ENCODE results near the gene ANO6.
"Not testable (repeated sequence)": the region's sequence is repeated elsewhere in the genome, so short reads cannot be mapped to it uniquely, and the experiment has no call there.

The ANO6 gene

DNA sequence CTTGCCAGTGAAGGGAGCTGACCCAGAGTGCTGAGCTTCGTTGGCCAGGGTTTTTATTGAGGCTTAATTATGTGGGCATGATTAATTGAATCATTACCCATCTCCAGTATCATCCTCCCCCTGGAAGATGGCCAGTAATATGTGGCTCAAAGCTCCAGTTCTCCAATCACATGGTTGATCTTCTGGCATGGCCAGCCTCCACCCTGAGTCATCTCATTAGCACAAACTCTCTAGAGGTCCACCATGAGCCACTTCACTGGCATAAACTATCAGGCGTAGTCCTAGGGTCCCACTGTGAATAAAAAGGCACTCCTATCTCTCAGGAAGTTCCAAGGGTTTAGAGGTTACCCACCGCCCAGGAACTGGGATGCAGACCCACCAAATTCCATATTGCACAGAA lies 135.0 kb downstream of the ANO6 start:
- DNase-seq (ENCODE audit: low spot score) = no peak

DNA sequence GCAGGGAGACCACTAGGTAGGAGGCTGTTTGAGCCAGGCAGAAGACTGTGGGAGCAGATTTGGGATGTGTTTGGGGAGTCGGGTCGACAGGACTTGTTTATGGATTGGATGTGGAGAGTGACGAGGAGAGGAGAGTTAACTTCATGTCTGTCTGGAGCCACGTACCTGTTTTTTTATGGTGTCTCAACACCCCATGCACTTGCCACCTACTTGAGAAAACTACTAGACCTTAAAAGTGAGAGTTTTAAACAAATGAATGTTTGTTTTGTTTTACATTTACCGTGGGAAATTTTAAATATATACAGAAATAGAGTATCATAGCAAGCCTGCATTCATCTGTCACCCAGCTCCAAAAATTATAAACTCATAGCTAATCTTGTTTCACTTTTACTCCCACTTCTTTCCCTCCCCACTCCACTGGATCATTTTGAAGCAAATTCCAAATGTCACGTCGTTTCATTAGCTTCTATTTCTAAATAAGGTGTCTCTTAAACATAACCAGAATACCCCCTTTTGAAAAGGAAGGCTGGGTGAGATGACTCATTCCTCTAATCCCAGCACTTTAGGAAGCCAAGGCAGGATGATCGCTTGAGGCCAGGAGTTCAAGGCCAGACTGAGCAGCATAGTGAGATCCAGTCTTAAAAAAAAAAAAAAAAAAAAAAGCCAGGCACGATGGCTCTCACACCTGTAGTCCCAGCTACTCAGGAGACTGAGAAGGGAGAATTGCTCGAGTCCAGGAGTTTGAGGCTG lies 136.2 kb downstream of the ANO6 start:
- DNase-seq (ENCODE audit: low spot score) = no peak

DNA sequence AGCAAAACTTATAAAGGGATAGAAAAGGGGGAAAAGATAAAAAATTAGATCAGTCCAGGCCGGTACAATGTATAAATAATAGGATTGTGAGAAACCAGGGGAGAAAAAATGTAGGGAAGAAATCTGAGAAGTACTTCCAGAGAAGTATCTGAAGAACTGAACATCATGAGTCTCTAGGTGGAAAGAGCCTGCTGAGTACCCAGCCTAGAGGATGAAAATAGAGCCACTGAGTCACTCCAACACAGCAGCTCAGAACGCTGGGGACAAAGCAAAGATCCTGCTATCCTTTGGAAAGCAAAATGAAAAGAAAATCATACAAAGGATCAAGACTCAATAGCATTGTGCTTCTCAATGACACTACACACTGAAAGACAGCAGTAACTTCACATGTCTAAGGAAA lies 138.0 kb downstream of the ANO6 start:
- DNase-seq (ENCODE audit: low spot score) = no peak

DNA sequence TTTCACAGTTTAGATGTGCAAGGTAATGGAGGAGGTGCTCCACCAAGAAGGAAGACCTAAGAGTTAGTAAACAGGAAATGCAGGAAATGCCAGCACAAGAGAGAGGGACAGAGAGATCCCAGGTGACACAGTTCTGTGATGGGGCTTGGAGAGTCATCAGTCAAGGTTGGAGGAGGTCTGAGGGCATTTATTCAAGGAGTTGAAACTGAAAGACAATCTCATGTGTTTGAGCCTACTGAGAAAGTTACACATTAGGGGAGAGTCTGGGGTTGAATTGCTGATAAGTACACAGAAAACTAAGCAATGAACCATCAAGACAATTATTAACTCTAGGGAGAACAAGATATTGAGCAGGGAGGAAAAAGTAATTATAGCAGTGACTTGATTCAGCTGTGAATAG lies 138.5 kb downstream of the ANO6 start:
- DNase-seq (ENCODE audit: low spot score) = no peak

DNA sequence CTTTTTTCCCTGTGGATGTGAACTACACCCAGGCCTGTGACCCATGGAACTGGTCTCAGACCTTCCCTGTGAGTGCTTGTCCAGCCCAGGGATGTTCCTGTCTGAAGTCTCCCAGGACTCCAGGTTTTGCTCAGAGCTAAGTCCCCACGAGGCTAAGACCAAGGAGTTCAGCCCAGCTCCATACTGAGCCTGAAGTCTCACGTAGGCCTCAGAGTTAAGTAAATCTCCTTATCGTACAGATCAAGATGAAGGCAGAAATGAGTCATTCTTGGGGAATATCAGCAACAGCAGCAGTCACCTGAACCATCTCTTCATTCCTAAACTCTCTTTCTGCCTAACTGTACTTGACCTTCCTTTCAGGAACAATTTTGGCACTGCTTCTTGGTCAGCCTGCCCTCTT lies 139.8 kb downstream of the ANO6 start:
- DNase-seq (ENCODE audit: low spot score) = no peak

DNA sequence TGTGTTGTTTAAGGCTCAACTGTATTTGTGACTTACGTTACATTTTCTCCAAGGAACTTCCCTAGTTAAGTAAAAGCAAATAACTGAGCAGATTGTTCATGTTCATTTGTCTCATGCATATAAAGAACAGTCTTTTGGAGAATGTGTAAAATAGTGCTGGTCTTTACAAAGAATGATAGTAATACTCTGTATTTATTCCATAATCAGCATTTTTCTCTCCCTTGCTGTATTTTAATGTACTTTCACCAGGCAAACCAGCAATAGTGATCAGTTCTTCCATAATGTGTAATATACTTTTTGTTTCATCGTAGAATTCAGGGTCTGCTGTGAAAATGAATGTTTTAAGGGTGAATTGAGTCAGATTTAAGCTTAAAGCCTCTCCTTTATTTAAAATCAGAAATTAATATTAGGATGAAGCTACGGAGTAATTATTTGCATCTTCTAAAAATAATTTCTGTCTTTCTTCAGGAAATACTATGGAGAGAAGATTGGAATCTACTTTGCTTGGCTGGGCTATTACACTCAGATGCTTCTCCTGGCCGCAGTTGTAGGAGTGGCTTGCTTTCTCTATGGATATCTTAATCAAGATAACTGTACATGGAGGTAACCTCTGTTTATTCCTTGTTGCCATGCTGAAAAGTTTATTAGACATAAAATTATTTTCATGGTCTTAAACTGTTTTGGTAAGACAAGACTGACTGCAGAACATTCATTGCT lies 141.1 kb downstream of the ANO6 start:
- DNase-seq (ENCODE audit: low spot score) = no peak

DNA sequence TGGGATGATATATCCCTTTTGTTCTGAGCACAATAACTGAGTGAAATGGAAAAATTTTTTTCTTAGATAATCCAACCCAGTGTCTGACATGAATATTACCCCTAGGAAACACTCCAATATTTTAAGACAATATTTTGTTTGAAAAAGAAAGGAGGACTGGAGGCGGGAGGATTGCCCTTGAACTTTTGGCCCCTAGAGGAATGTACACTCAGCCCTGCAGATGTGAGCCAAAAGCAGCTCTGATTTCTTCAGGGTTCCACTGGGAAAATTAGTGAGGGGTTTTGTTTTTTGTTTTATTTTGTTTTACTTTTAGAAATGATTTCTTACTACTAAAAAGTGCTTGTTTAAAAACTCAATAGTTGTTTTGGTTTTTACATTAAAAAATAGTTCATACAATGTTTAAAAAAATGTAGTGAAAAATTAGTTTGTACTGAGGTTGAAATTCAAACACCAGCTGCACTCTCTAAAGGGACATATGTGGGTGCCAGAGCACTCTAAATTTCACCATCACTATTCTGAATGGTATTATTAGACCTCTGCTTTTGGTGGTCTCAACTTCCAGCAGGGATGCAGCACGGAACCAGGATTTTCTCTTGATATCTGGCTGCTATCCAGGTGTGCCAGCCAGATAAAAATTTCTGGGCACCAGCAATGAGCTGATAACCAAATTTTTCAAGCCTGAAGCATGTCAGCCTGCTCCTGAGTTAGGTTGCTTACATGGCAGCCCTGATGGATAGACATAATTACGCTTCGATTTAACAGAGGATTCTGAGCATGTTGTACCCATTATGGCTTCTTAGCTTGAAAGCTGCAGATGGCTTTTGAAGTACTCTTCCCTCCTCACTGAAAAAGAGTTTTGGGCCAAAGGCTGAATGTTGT lies 141.9 kb downstream of the ANO6 start:
- DNase-seq (ENCODE audit: low spot score) = no peak

DNA sequence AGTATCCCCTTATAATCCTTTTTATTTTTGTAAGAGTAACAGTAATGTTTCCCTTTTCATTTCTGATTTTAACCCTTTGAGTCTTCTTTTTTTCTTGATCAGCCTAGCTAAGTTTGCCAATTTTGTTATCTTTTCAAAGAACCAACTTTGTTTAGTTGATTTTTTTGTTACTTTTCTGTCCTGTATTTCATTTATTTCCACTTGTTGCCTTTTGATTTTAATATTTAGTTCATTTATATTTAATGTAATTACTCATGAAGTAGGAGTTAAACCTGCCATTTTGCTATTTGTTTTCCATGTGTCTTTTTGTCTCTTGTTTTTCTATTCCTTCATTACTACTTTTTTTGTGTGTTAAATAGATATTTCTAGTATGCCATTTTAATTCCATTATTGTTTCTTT lies 146.4 kb downstream of the ANO6 start:
- DNase-seq (ENCODE audit: low spot score) = no peak

DNA sequence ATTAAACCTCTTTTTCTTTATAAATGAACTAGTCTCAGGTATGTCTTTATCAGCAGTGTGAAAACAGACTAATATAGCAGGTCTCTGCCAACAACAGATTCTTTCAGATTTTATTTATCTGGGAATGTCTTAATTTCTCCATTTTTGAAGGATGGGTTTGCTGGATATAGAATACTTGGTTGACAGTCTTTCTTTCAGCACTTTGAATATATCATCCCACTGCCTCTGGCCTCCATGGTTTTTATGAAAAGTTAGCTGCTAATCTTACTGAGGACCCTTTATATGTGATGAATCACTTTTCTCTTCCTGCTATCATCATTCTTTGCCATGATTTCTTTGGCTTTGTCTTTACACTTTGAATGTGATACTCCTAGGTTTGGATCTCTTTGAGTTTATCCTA lies 148.0 kb downstream of the ANO6 start:
- no peak for DNase-seq (ENCODE audit: low spot score)

DNA sequence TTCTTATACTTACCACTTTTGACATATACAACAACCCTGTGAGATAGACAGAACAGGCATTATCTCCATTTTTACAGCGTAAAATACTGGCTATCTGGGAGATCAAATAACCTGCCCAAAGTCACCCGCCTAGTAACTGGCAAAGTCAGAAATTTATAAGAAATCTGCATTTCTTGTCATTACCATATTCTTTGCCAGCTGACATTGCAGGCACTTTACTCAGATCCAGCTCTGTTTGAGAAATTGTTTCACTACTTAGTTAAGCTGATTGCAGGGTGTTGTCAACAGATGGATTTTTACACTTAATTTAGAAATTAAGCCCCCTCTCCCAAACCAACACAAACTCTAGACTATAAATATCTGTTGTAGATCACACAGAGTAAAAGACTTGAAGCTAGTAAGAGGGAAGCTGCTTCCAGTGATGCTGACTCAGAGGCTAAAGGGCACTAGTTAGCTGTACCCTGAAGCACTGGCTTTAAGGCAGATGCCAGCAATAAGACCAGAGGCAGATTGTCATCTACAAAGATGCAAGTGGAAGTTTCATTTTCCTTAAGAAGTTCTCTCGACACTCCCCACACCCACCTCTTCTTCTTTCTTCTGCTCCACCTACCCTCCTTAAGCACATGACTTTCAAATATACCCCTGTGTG lies 153.1 kb downstream of the ANO6 start:
- DNase-seq (ENCODE audit: low spot score) = no peak

DNA sequence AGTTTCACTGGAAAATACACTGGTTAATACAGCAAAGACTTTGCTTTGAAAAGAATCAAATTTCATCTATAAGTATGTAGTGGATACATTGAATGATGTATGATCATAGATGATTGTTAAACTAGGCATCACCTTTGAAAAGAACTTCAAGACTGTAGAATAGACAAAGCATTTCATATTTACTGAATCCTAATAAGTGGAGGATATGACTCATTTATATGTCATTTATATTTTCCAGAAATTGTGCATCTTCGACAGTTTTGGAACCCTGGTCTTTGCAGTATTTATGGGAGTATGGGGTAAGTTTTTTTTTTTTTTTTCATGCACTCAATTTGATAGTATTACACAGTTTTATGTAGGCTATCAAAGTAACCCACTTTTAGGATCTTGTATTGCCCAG lies 161.9 kb downstream of the ANO6 start:
- no peak for DNase-seq (ENCODE audit: low spot score)

DNA sequence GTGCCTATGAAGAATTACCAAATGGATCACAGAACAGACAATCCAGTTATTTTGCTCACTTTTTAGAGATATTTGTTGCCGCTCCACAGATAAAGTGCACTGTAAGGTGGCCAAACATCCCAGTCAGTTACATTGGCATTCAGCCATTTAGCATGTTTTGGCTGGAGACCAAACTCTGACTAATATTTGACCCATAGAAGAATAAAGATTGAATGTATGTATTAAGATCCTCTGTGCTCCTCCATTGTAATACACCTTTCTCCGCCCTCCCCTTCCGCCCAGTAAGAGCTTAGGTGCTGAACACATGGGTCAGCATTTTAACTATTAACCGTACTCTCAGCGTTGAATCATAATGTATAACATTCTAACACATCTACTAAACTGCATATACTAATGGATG lies 163.4 kb downstream of the ANO6 start:
- no peak for DNase-seq (ENCODE audit: low spot score)

DNA sequence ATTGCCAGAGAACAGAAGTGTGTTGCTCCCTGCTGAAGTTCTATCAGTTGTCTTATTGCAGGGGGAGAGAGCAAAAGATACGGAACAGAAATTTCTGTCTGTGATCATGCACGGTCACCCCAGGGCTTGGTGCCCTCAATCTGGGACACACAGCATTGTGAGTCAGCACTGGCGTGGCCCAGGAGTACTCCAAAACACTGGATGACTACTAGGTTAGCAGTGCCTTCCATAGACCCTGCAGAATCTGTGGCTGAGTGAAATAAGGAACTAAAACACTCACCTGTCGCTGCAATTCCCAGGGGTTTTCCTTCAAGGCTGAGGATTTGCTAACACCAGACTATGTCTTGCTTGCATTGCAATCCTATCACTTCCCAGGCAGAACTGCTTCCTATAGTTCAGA lies 165.5 kb downstream of the ANO6 start:
- DNase-seq (ENCODE audit: low spot score) = no peak

DNA sequence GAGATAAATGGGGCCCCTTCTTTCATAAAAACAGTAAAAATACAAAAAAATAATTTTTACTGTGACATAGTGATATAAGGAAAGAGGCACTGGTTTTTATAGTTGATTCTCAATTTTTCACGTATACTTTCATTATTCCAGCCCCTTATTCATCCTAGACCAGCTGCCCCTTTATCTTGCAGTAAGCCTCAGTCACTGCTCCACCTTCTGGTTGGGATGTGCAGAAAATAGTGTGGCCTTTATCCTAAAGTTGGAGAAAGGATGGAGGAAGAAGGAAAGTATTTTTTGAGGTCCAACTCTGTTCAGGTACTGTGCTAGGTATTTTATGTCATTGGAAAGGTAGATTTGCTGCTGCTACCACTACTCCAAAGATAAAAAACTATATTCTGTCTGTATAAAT lies 172.7 kb downstream of the ANO6 start:
- DNase-seq (ENCODE audit: low spot score) = peak; percentile 44

DNA sequence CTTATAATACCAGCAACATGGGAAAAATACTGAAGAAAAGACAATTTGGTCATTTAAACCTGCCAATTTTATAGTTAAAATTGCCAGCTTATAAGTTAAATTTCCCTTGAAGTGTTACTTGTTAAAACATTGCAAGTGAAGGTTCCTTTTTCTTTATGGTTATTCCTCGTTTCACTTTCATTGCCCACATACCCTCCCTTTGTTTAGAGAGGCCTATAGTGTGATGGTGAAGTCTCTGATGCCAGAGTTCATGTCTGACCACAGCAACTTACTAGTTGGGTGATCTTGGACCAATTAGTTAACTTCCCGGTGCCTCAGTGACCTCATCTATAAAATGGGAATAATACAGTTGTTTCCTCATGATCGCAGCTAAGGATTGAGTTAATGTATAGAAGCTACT lies 173.5 kb downstream of the ANO6 start:
- no peak for DNase-seq (ENCODE audit: low spot score)

DNA sequence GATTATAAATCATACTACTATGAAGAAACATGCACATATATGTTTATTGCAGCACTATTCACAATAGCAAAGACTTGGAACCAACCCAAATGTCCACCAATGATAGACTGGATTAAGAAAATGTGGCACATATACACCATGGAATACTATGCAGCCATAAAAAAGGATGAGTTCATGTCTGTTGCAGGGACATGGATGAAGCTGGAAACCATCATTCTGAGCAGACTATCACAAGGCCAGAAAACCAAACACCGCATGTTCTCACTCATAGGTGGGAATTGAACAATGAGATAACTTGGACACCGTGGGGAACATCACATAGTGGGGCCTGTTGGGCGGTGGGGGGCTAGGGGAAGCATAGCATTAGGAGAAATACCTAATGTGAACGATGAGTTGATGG lies 181.6 kb downstream of the ANO6 start:
- DNase-seq (ENCODE audit: low spot score) = not testable (repeated sequence)

DNA sequence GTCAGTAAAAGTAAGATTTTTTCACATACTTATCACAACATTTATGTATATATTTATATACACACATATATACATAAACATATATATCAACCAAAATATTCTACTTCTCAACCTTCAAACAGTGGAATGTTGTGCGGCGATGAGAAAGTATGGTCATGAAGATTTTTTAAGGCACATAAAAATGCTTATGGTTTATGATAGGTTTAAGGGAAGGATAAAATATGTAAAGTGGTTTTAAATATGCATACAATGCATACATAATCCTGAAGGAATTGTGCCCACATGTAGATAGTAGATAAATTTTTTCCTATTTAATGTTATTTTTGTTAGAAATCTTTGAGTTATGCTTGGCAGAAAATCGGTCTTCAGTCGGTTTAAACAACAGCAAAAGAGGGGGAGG lies 182.7 kb downstream of the ANO6 start:
- no peak for DNase-seq (ENCODE audit: low spot score)

DNA sequence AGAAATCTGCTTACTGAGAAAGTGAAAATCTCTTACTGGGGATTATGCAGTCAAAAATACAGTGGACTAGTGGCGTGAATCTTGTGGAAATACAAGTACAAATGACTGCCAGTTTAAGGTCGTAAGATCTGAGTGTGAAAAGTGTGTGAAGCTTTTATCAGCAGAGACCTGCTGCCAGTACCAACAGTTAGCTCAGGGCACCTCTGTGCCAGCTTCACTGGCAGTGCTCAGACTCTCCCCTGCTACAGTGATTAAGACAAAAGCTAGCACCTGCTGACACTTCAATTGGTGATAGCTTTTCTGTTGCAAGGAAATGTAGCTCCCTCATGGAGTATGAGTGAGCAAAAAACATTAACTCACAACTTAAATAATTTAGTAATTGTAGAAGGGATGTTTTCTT lies 185.1 kb downstream of the ANO6 start:
- no peak for DNase-seq (ENCODE audit: low spot score)

DNA sequence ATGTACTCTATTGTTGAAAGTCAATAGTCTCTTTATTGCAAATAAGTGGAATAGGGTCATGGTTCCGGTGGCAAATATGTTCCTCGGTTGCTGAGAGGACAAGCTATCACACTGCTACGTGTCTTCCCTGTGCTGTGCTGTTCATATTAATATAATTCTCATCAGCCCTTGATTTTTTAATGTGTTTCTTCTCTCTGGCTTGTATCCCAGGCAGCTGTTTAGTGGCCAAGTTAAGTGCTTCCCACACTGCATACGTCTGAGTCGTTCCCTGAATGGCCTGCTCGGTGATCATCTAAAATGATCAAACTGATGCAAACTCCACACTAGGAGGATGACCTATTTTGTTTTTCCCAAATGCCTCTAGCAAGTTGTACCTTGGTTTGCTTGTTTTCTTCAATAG lies 186.4 kb downstream of the ANO6 start:
- DNase-seq (ENCODE audit: low spot score) = no peak

DNA sequence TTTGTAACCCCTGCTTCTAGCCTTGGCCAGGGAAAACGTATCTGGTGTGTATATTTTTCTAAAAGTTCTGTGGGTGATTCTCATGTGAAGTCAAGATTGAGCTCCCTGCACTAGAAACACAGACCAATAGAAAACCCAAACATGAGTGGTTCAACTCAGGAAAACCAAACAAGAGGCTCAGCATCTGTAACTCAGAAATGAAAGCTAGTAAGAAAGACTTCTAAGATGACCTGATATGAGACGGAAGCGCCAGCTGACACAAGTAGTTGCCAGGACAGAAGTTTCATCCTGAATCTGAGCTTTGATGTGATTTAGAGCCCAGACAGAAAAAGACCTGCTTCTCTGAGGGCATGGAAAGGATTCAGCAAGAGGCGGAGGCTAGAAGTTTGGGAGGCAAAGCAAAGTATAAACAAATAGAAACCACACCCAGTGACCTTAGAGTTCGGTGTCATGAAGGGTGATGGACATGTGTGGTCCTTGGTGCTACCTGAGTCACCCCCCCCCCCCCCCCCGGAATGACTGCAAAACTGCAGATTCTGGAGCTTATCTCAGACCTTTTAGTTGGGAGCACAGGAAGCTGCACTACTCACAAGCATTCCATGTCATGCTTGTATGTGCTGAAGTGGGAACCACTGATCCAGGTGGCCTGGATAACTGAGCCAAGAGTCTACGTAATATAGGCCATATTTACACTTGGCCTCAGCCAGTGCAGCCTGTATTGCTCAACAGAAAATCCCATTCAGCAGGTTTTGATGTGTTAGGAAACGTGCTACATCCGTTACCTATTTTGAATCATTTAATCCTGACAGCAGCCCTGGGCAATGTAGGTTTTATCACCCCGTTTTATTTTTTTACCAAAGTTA lies 191.3 kb downstream of the ANO6 start:
- no peak for DNase-seq (ENCODE audit: low spot score)

DNA sequence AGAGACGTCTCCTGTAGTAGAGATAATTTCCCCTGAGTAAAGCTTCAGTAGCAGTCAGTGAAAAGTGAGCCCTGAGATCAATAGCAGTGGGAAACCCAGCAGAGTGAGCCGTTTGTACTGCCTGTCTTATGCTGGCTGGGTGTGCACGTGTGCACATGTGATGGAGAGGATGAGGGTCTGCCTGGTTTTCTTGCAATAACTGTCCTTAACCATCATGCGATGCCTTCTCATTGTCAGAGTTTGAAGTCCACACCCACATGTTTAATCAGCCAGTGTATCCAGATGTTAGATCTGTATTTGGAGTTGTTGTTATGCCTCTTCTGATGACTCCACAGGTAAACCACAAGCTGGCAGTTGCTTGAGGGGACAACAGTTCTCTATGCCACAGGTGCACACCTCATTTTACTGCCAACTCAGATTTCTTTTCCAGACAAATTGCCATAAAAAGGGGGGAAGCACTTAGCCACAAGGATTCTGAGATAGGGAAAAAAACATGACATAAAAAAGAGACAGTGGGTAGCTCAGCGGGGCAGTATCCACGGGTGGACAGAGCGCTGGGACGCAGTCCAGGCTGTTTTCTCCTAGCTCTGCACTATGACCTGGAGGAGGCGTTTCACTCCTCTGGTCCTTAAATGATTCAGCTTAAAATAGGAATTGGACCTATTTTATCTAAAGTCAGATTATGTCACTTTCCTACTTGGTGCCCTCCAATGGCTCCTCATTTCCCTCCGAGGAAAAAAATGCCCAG lies 192.3 kb downstream of the ANO6 start:
- DNase-seq (ENCODE audit: low spot score) = no peak

All from pons (tissue), 1 donor.